ENCODE results near the gene HELB. TPM values are rescaled to one million over a fixed set of nuclear protein-coding genes. Genes with fewer than 3 reads are reported as not detected.

Gene HELB
- total and polyA plus RNA-seq, 2 donors (not counting 3 experiments of a cell fraction or from before 2014, with no cell fraction given): 0.75 to 4.0 TPM

DNA sequence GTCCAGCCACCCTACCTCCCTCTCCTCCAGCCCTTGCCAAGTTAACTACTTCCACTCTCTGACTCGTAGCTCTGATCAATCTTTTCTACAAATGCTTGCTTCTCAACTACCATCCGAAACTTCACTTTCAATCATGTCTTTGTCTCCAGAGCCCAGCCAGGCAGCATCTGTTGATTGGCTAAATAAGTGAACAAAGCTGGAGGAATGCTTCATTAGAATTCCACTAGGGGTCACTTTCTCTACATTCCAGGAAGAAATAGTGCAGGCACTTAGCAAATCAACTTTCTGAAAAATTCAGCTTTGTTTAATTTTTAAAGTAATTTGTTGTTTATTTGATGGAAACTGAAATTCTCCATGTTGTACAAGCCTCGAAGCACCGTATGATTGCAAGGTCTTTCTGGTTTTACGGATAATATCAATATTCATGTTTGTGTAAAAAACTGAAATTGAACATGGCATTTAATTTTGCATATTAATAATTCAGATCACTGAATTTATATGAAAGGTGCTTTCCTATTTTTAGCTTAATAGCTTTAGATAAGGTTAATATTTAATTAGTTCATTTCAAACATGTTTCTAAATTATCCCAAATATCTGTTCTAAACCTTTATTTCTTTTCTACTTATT is 32.4 kb upstream of the HELB start:
- Histone ChIP-seq H3K9ac (replicated peaks; ENCODE audit: extremely low read depth, insufficient read depth, low read length) (no peak overlapping the region), H3K79me2 (ENCODE audit: control insufficient read depth, insufficient read depth, low read length) (no peaks in the 10 kb centered on the region), H3K36me3 (ENCODE audit: control insufficient read depth in 2 of 2, extremely low read depth in 1 of 2, insufficient read depth in 2 of 2, low read length in 2 of 2) (no peaks in the 10 kb centered on the region), H3K9me1 (replicated peaks; ENCODE audit: control insufficient read depth, extremely low read depth, insufficient read depth, low read length) (no peaks in the 10 kb centered on the region), H4K20me1 (replicated peaks; ENCODE audit: control insufficient read depth, extremely low read depth, insufficient read depth, low read length) (no peaks in the 10 kb centered on the region), H3K4me3 (replicated peaks in 1 of 3; ENCODE audit: insufficient read depth in 1 of 3, low read depth in 1 of 3, low read length in 3 of 3) (no peak overlapping the region), H3K4me2 (ENCODE audit: insufficient read depth, low read length) (no peak overlapping the region), H3K4me1 (ENCODE audit: control insufficient read depth, extremely low read depth, insufficient read depth, low read length) (no peaks in the 10 kb centered on the region), H3K27ac (ENCODE audit: insufficient read depth, low read depth, low read length) (no peak overlapping the region), H3K9me3 (replicated peaks; ENCODE audit: control insufficient read depth, insufficient read depth, low read length) (no peaks in the 10 kb centered on the region), H3K27me3 (ENCODE audit: control insufficient read depth in 2 of 2, insufficient read depth in 2 of 2, low read length in 2 of 2) (peaks cover 0 to 4% of the 10 kb centered on the region in 2 experiments), H2AFZ (ENCODE audit: low read depth, low read length) (no peak overlapping the region)
- DNase-seq (ENCODE audit: low read depth, low spot score): peak; percentile 34
- TF ChIP-seq, protein P1, sequence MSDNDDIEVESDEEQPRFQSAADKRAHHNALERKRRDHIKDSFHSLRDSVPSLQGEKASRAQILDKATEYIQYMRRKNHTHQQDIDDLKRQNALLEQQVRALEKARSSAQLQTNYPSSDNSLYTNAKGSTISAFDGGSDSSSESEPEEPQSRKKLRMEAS (IDR thresholded peaks at IDR 0.05; ENCODE audit: insufficient read depth, insufficient read length): no peak
- TF ChIP-seq MYC (IDR thresholded peaks at IDR 0.05; ENCODE audit: low read depth, low read length) (no peak), POLR2AphosphoS5 (IDR thresholded peaks at IDR 0.05; ENCODE audit: insufficient read depth, low read depth, low read length) (no peak)
- TF ChIP-seq, protein P2, sequence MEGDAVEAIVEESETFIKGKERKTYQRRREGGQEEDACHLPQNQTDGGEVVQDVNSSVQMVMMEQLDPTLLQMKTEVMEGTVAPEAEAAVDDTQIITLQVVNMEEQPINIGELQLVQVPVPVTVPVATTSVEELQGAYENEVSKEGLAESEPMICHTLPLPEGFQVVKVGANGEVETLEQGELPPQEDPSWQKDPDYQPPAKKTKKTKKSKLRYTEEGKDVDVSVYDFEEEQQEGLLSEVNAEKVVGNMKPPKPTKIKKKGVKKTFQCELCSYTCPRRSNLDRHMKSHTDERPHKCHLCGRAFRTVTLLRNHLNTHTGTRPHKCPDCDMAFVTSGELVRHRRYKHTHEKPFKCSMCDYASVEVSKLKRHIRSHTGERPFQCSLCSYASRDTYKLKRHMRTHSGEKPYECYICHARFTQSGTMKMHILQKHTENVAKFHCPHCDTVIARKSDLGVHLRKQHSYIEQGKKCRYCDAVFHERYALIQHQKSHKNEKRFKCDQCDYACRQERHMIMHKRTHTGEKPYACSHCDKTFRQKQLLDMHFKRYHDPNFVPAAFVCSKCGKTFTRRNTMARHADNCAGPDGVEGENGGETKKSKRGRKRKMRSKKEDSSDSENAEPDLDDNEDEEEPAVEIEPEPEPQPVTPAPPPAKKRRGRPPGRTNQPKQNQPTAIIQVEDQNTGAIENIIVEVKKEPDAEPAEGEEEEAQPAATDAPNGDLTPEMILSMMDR (IDR thresholded peaks at IDR 0.05; ENCODE audit: extremely low read depth in 1 of 2, insufficient read depth in 1 of 2, low read depth in 1 of 2, low read length in 2 of 2): peak; percentile 56 to 58
- ChIA-PET CTCF (interaction anchor here (0.7 to 3.8 kb wide), 25 partner anchors 9 to 591 kb away, joined by 3 to 47 read pairs (median 4); partner anchors contain the start of genes HELB and TMBIM4), POLR2A (no interaction called here)
- BruUV-seq (replicated peaks): no TSS peak
- intact Hi-C loops (cut with micrococcal nuclease) (loop anchor here (1.0 to 10.0 kb wide), 2 partner anchors 139 to 285 kb away; no protein-coding TSS in a partner anchor), dilution Hi-C loops (cut with MboI; ENCODE audit: extremely low pct_ligation_motif_present, low sequenced_read_pairs) (no loop called here)
- peak; percentile 84 for FAIRE-seq
